AML-193 (cell line): ENCODE results near the gene ZC3H7B.
A peak's percentile ranks its signal among the peaks of the same experiment; 100 is the strongest.

Experiments
- DNase-seq, 2 experiments: peaks; one replicate each; lab custom pipeline; 2025; lab: John Stamatoyannopoulos, UW

Gene ZC3H7B

DNA sequence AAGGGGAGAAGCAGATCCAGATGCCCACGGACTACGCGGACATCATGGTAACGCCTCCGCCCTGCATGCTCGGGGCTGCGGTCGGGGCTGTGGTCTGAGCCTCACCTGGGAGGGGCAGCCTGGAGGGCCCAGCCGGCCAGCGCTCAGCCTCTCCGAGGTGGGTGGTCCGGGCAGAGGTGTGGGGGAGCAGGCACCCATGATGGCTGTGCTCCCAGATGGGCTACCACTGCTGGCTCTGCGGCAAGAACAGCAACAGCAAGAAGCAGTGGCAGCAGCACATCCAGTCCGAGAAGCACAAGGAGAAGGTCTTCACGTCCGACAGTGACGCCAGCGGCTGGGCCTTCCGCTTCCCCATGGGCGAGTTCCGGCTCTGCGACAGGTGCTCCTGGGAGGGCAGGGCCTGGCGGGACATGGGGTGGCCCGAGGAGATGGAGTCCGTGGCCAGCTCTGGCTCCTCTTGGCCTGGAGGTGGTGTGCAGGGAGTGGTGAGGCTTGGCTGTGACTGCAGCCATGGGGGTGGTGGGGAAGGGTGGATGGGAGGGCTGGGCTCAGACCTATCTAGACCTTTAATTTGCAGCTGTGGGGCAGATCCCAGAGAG, 55.2 kb downstream of the ZC3H7B start:
- DNase-seq: no peak

DNA sequence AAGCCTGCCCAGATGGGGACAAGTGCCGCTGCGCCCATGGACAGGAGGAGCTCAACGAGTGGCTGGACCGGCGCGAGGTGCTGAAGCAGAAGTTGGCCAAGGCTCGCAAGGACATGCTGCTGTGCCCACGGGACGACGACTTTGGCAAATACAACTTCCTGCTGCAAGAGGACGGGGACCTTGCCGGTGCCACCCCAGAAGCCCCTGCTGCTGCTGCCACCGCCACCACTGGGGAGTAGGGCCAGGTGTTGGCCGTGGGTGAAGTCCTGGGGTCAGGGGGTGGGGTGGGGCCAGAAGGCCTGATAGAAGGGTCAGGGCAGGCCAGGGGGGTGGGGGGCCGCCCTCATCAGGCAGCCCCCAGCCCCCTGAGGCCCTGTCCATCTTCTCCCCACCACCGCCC, 55.9 kb downstream of the ZC3H7B start:
- no peak for DNase-seq

DNA sequence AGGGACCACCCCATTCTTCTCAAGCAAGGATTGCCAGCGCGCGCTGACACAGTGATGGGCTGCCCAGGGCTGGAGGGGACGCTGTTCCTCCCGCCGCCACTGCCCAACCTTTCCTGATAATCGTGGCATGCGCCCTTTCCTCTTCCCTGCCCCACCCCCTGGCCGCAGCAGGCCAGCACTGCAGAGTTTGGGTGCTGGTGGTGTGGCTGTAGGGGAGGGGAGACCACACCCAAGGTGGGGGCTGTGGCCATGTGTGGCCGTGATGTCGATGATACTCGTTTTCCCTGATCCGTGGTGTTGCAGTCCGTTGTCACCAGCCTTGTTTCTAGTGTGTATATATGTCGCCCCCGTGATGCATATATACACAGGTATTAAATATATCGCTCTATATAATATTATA, 57.6 kb downstream of the ZC3H7B start:
- DNase-seq: no peak

DNA sequence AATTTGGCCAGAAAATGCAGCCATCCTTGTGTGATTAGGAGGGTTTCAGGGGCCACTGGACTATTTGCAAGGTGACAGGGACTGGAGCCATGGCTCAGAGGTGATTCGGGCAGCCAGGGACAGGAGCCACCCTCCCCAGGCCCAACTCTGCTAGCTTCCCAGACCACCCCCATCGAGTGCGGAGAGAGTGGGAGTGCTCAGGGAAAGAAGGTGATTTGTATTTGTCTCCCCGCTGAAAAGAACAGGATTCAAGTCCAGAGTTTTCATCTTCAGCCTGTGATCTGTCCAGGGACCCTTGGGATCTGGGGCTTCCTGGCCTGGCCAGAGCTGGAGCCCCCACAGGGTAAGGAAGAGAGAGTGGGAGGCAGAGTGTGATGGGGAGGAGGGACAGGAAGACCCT, 58.1 kb downstream of the ZC3H7B start:
- DNase-seq: no peak

DNA sequence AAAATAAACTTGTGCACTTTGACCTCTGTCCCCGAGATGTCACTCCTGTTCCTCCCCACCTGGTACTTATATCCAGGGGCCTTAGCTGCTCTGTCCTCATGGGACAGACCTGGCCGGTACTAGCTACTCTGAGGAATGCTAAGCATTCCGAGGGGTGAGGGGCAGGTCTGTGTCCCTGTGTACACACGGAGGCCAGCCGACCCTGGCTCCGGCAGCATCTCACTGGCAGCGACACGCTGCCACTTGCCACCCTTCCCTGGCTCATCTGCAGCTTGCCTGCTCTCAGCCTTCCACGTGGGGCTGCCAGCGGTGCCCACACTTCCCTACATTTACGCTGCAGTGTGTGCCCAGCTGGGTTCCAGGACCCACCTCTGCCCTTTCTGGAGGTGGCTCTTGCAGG, 58.8 kb downstream of the ZC3H7B start:
- DNase-seq: no peak

DNA sequence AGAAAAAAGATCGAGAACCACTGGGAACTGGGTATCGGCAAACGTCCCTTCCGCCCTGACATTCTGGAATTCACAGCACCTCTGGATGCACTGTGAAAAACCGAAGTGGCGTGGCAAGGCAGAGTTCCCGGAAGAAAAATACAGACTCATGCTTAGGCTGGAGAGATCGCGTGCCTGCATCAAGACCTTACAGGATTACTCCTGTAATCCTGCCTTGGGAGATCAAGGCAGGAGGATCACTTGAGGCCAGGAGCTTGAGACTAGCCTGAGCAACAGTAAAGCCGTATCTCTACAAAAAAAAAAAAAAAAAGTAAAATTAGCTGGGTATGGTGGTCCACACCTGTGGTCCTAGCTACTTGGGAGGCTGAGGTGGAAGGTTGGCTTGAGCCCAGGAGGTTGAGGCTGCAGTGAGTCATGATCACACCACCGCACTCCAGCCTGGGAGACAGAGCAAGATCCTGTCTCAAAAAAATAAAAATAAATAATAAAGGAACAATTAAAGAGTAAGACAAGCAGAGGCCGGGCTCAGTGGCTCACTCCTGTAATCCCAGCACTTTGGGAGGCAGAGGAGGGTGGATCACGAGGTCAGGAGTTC, 60.5 kb downstream of the ZC3H7B start:
- DNase-seq: no peak

DNA sequence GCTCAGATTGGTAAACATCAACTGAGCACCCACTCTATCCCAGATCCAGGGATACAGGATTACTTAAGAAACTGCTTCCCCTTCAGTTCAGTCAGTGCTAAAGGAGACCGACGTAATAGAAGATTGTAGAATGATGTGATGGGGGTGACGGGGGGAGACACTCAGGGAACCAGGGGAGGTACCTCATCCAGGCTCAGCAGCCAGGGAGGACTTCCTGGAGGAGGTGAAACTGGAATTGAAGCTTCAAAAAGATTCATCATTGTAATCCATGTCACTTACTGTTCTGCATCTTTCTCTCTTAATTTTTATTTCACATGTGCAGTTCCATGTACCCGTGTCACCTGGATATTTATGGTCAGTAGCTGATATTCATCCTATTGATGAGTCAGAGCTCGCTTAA, 61.3 kb downstream of the ZC3H7B start:
- DNase-seq: no peak

DNA sequence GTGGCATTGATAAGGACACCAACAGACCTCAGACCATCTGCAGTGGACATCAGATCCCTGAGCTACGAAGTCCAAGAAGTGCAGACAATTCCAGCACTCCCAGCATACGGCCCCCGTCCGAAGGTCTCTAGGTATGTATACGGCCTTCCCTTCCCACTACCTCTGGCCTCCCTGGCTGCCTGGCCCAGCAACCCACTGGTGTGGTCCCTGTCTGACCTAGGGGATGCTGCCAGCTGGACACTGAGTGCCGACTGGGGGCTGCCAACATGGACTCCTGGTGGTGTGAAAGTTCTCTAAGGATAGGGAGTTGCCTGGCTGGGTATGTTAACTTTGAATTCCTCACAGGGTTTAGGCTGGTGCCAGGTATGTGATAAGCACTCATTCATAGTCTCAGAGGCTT, 62.9 kb downstream of the ZC3H7B start:
- no peak for DNase-seq

DNA sequence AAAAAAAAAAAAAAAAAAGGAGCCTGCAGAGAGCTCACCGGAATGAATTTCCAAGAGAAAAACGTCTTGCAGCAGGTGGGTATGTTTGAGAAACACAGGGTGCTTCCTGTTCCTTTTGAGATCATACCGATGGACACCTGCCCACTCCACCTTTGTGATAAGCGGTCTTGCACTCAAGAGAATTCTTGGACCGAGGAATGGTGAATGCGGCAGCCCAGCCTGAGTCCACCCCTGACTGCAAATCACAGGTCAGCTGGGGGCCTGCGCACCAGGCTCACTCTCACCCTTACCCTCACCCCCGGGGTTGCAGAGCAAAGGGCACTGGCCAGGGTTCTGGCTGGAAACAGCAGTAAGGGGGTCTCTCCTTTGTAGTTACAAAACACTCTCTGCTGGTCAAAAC, 63.6 kb downstream of the ZC3H7B start:
- no peak for DNase-seq

DNA sequence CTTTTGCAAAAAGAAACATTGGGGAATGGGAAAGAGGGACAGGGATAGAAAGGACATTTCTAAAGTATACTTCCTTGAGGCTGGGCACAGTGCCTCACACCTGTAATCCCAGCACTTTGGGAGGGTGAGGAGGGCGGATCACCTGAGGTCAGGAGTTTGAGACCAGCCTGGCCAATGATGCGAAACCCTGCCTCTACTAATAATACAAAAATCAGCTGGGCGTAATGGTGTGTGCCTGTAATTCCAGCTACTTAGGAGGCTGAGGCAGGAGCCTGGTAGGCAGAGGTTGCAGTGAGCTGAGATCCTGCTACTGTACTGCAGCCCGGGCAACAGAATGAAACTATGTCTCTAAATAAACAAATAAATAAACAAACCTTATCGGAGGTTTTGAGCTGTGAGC, 64.1 kb downstream of the ZC3H7B start:
- no peak for DNase-seq

DNA sequence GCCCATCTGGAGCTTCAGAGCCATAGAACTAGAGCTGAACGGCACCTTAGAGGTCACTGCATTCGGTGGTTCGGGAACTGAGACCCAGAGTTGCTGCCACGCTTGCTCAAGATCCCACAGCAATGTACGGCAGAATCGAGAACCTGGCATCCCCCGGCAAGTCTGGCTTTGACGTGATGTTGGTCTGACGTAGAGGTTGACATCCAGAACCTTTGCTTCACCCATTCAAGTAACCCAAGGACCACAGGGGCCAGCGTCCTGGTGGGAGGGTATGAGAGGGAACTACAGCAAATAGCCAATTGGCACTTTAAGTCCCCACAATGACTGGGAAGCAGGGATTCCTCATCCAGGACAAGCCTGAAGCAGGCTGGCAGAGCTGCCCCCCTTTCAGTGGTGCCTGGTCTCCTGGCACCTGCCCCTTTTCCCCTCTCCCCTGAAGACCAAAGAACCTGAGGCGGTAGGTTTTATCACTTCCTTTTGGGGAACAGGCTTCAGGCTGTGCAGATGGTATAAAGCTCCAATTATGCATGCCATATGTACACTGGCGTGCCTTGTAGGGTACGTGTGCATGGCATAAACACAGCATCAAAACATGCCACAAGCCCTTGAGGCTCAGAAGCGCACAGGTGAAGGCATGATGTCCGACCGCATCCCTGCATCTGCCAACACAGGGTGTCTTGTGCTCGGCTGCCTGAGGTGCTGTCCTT, 65.2 kb downstream of the ZC3H7B start:
- no peak for DNase-seq

DNA sequence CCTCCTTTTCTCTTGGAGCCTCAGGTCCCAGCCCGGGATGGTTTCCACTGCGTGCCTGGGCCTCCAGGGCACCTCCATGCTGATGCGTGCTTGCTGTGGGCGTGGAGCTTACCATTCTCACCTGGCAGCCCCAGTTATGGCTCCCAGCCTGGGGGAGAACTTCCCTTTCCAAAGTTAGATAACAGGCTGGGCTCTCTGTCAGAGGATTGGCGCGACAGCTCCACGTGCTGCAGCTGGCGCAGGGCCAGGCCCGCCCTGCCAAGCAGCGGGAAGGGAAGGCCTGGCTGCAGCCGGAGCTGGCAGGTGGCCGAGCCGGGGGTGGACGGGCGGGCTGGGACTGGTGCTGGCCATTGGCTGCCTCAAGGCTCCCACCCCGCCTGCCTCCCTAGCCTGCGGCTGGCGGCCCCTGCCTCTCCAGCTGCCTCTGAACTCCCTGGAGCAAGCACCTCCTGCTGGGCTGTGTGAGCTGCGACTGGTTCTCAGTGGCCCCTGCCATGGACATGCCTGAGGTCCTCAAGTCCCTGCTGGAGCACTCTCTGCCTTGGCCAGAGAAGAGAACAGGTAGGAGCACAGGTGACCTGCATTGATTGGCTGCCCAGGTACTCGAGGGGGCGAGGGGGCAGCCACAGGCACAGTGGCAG, 65.8 kb downstream of the ZC3H7B start:
- DNase-seq: peak; percentile 73 to 78

DNA sequence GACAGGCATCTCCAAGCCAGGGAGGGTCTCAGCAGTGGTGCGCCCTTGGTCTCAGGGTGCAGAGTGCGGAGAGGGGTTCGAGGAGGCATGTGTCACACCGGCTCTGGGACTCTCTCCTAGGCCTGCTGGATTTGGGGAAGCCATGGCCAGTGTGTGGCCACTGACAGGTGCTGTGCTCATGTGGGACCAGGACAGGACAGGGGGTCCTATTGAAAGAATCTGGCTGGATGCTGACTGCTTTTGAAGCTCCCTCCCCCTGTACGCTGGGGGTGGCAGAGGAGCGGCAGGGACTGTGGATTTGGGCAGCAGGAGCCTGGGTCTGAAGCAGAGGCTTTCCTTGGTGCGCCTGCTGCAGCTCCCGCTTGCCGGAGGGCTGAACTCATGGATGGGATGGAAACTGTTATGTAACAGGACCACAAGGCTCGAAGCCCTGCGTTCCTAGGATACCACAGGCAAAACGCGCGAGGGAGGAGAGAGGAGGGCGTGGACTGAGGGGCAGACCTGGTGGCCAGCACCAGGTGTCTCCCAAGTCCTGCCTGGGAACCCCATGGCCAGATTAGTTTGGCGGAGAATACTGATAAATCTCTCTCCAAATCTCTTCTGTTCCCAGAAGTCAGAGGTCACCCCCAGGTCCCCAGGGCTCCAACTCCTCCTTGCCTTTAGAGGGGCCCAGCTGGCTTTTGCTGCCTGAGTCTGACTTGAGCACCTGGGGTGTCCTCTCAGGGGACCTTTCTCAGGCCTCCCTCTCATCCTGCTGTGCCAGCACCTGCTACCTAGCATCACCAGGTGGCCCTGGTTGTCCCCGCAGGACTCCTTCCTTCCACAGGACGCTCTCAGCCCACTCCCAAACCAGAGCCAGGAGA, 66.6 kb downstream of the ZC3H7B start:
- DNase-seq: no peak

DNA sequence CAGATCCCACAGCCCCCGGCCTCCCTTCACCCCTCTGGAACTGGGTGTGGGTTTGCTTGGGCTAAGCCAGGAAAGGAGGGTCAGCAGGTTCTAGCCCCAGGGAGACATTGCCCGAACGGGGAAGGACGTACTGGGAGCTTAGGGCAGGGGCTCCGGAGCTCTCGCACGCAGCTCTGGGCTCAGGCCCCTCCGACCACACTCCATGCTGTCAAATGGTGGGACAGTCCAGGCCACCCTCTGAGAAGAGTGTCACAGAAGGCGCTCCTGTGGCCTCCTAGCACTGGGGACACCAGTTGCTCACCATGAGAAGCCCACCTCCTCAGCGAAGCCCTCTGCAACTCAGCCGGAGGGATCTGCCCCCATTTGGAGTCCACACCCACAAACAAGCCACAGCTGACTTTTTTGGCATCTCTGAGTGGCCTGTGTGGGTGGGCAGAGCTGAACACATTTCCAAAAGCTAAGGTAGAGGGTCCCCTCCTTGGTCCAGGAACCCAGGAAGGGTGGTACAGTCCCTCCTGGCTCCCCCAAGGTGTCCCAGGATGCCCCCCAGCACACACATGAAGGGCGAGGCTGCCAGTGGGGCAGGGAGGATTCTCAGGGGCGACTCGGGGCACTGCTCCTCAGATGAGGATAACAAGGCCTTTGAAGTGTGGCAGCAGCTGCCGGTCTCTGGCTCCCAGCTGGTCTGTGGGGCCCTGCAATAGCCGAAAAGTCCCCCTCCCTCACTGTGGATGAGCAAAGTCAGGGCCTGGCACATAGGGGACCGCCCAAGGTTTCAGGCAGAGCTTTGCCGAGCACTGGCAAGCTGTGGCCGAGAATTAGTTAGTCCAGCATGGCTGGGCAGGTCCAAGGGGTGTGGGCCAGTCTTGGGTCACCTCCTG, 67.5 kb downstream of the ZC3H7B start:
- DNase-seq: no peak

DNA sequence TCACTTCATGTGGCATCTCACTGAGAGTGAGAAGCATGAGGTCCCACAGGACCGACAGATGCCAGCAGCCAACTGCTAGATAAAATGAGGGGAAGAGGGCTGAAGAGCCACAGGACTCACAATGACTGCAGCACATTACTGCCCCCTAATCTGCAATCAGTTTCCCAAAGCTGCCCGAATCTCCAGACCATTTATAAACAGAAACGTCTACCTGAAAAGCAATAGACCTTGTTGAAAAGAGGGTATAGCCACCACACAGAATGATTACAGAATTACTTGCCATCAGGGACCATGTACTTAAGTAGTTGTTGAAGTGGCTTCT, 68.1 kb downstream of the ZC3H7B start:
- DNase-seq: no peak

DNA sequence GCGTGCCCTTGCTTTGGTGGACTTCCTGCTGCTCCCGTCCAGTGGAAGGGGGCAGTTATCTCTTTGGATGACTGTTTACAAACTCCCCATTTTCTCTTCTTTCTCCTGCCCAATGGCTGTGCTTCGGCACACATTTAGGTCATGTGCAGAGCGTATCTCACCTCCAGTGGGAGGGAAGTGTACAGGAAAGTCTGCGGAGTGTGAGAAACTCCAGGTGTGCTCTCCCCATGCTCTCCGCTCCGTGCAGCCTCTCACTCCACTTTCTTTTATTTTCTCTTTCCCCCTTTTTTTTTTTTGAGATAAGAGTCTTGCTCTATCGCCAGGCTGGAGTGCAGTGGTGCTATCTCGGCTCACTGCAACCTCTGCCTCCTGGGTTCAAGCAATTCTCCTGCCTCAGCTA, 68.5 kb downstream of the ZC3H7B start:
- DNase-seq: no peak

DNA sequence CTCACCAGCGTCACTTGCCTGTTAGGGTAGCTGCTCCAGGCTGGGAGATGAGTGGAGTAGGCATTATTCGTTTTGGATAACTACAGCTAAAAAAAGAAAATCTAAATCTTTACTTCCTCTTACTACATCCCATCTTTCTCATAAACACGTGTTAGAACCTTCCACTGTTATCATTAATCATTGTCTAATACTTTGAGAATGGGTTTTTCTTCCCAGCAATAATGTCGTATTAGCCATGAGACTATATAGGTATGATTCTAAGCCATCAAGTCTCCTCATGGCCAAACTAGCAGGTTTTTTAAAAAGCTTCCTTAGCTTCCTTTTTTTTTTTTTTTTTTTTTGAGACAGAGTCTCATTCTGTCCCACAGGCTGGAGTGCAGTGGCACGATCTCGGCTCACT, 76.5 kb downstream of the ZC3H7B start:
- DNase-seq: no peak

DNA sequence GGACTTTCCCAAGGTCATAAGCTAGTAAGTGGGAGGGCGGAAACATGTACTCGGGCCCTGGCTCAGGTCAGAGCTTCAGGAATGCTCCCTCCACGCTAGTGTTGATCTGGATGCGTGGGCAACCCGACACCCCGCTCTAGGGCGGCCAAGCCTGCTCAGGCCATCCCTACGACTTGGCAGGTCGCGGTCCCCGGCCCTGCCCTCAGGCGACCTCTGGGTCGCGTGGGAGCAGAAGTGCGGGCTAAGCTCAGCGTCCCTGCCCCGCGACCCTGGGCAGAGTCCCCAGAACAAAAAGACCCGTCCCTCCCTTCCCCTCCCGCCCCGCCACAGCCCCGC, 79.6 kb downstream of the ZC3H7B start:
- no peak for DNase-seq

DNA sequence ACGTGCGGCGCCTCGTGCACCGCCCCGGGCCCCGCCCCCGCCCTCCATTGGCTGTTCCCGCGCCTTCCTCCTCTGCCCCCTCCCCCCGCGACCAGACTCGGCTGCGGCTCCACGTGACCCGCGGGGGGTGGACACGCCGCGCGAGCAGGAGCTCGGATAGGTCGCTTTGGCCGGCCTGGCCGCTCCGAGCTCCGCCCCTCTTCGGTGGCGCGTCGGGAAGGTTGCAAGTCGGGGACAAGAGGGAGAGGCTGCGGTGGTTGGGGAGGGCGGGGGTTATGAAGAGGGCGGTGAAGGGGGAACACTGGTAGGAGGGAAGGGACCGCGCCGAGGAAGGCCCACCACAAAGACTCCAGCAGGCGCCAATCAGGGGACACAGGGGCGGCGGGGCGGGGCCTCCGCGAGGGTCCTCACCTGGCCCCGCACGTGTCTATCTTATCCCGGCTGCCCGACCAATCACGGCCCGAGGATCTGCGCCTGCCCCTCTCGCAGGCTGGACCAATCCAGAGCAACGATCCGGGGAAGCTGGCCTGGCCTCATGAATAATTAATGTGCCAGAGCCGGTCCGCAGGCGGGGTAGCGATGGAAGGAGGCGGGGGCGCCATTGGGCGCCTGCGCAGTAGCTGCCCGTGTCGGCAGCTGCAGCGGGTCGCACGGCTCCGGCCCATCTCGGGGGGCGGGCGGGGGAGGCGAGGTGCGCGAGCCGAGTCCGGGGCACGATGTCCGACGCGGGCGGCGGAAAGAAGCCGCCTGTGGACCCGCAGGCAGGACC, 80.2 kb downstream of the ZC3H7B start, which contains the start of gene TEF:
TSS of gene TEF (plus strand) at position 614 of the 769 bp plus-strand sequence. CDS start at position 717, 103 bp downstream.
- DNase-seq: peak; percentile 95 to 96

DNA sequence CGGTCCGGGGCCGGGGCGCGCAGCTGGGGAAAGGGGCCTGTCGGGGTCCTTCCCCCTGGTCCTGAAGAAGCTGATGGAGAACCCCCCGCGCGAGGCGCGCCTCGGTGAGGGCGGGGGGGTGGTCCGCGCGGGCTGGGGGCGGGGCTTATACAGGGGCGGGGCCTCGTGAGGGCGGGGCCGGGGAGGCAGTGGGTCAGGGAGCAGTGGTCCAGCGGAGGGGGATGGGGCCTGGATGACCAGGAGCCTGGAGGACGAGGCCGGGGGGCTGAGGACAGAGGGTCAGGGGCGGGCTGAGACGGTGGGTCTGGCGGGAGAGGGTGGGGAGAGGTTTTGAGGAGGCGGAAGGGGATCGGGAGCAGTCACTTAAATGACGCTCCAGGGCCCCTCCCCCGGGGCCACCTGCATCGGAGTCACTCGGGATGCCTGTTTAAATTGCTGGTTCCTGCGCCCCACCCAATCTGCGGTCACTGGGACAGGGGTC, 80.8 kb downstream of the ZC3H7B start:
- no peak for DNase-seq
